Upper lobe of left lung (tissue), 4 donors: ENCODE measurements around the gene SPTLC1.
"Not testable (repeated sequence)": the region's sequence is repeated elsewhere in the genome, so short reads cannot be mapped to it uniquely, and the experiment has no call there.

ENCODE experiments used
- EP300 ChIP-seq, 4 donors: sonication (generic); formaldehyde crosslinking; IDR thresholded peaks; one replicate each; pipeline ENCODE4 v1.5.1; 2017; ENCODE audit warnings: antibody characterized with exemption in 4 of 4, control low read depth in 2 of 4
- POLR2A ChIP-seq, 4 donors: fragments of 450-650 bp; IDR thresholded peaks; one replicate each; pipeline ENCODE4 v1.5.1; 2016 to 2017; ENCODE audit warnings: antibody characterized with exemption in 4 of 4, mild to moderate bottlenecking in 2 of 4
- POLR2AphosphoS5 ChIP-seq, 2 donors: sonication (generic); formaldehyde crosslinking; IDR thresholded peaks; one replicate each; pipeline ENCODE4 v1.5.1; 2017; ENCODE audit warnings: antibody characterized with exemption in 2 of 2
- TF ChIP-seq, protein P1 (sequence below), 6 experiments: fragments of 450-650 bp in 4 of 6; fragments of 200-600 bp in 2 of 6; sonication (generic) in 2 of 6; IDR thresholded peaks; one replicate each; pipeline ENCODE4 v1.5.1; 2016 to 2019; ENCODE audit warnings: antibody characterized with exemption in 6 of 6

DNA sequence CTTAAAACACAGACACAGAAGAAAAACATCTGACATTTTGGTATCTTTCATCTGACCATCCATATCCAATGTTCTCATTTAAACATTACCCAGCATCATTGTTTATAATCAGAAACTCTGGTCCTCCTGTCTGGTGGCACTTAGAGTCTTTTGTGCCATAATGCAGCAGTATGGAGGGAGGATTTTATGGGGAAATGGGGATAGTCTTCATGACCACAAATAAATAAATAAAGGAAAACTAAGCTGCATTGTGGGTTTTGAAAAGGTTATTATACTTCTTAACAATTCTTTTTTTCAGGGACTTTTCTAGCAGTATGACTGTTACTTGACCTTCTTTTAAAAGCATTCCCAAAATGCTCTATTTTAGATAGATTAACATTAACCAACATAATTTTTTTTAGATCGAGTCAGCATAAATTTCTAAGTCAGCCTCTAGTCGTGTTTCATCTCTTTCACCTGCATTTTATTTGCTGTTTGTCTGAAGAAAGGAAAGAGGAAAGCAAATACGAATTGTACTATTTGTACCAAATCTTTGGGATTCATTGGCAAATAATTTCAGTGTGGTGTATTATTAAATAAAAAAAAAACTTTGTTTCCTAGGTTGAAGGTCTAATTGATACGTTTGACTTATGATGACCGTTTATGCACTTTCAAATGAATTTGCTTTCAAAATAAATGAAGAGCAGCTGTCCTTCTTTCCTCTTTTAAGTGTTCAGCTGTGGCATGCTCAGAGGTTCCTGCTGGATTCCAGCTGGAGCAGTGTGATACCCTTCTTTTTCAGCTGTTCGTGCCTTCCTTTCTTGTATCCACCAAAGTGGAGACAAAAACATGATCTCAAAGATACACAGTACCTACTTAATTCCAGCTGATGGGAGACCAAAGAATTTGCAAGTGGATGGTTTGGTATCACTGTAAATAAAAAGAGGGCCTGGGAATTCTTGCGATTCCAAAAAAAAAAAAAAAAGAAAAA is 35.6 kb upstream of the SPTLC1 start:
- TF ChIP-seq POLR2A, POLR2AphosphoS5, EP300 (IDR thresholded peaks at IDR 0.05): not testable (repeated sequence)
- TF ChIP-seq, protein P1, sequence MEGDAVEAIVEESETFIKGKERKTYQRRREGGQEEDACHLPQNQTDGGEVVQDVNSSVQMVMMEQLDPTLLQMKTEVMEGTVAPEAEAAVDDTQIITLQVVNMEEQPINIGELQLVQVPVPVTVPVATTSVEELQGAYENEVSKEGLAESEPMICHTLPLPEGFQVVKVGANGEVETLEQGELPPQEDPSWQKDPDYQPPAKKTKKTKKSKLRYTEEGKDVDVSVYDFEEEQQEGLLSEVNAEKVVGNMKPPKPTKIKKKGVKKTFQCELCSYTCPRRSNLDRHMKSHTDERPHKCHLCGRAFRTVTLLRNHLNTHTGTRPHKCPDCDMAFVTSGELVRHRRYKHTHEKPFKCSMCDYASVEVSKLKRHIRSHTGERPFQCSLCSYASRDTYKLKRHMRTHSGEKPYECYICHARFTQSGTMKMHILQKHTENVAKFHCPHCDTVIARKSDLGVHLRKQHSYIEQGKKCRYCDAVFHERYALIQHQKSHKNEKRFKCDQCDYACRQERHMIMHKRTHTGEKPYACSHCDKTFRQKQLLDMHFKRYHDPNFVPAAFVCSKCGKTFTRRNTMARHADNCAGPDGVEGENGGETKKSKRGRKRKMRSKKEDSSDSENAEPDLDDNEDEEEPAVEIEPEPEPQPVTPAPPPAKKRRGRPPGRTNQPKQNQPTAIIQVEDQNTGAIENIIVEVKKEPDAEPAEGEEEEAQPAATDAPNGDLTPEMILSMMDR (IDR thresholded peaks at IDR 0.05) = not testable (repeated sequence)
